Activated CD8-positive, alpha-beta memory T cell treated with anti-CD3 and anti-CD28 coated beads, Interleukin-2, amount 50 U/mL, for 24 hours (primary cell): Measurements from ENCODE around the gene PLEKHA5.
"Not testable (repeated sequence)": the region's sequence is repeated elsewhere in the genome, so short reads cannot be mapped to it uniquely, and the experiment has no call there.

ENCODE experiments used
- DNase-seq: peaks from one replicate; pipeline ENCODE4 v3.0.0-alpha.2; 2020; ENCODE audit errors: extremely low read depth

The PLEKHA5 gene

GRCh38 chr12:19409376-19409775 lies 279.8 kb downstream of the PLEKHA5 start:
- no peak for DNase-seq

GRCh38 chr12:19410211-19410610 lies 280.7 kb downstream of the PLEKHA5 start:
- DNase-seq: no peak

GRCh38 chr12:19410629-19411185 lies 281.2 kb downstream of the PLEKHA5 start:
- no peak for DNase-seq

- no peak for DNase-seq
Measured at GRCh38 chr12:19411234-19412204, 282.0 kb downstream of the PLEKHA5 start.

- no peak for DNase-seq
Measured at GRCh38 chr12:19412844-19413243, 283.3 kb downstream of the PLEKHA5 start.

GRCh38 chr12:19413582-19413981 lies 284.0 kb downstream of the PLEKHA5 start:
- DNase-seq: not testable (repeated sequence)

- DNase-seq: no peak
Measured at GRCh38 chr12:19415563-19415962, 286.0 kb downstream of the PLEKHA5 start.

GRCh38 chr12:19419086-19419485 lies 289.6 kb downstream of the PLEKHA5 start:
- DNase-seq: no peak

GRCh38 chr12:19421503-19422282 lies 292.2 kb downstream of the PLEKHA5 start:
- DNase-seq: no peak

- DNase-seq: no peak
Measured at GRCh38 chr12:19423166-19423930, 293.8 kb downstream of the PLEKHA5 start.
